IgD-negative memory B cell (primary cell): ENCODE measurements around the gene PTPN9. TPM values are rescaled to one million over a fixed set of nuclear protein-coding genes. Genes with fewer than 3 reads are reported as not detected.
"Not testable (repeated sequence)": the region's sequence is repeated elsewhere in the genome, so short reads cannot be mapped to it uniquely, and the experiment has no call there.

Experiments
- H3K27ac Mint-ChIP-seq, 3 donors: one replicate each; pipeline ENCODE4 v1.8.0; 2020 to 2022; ENCODE audit warnings: mild to moderate bottlenecking in 3 of 3, mixed read lengths in 3 of 3, moderate library complexity in 1 of 3
- H3K27me3 Mint-ChIP-seq: one replicate; pipeline ENCODE4 v1.8.0; 2021; ENCODE audit warnings: mixed read lengths
- H3K36me3 Mint-ChIP-seq: one replicate; pipeline ENCODE4 v1.8.0; 2020; ENCODE audit warnings: mild to moderate bottlenecking, mixed read lengths
- H3K4me1 Mint-ChIP-seq, 3 donors: one replicate each; pipeline ENCODE4 v1.8.0; 2020 to 2022; ENCODE audit warnings: mixed read lengths in 3 of 3, mild to moderate bottlenecking in 1 of 3
- H3K4me3 Mint-ChIP-seq, 4 donors: one replicate each; pipeline ENCODE4 v1.8.0; 2020 to 2022; ENCODE audit warnings: mild to moderate bottlenecking in 4 of 4, mixed read lengths in 4 of 4, moderate library complexity in 3 of 4
- H3K9me3 Mint-ChIP-seq, 3 donors: one replicate each; pipeline ENCODE4 v1.8.0; 2020 to 2021; ENCODE audit warnings: mixed read lengths in 3 of 3, mild to moderate bottlenecking in 1 of 3
- polyA plus RNA-seq: library from polyadenylated mRNA; unstranded; fragments of 300-500 nt; fragmentation: Illumina TruSeq; gene quantifications from one replicate; pipeline ENCODE4 v1.2.3, GENCODE V29; 2021

The PTPN9 gene
- polyA plus RNA-seq, 1 donor from 2014 or later, result 13.3 TPM

- H3K4me3 Mint-ChIP-seq, result no peak overlapping the region
- H3K36me3 Mint-ChIP-seq, result peaks cover 24% of the 10 kb centered on the region
- H3K4me1 Mint-ChIP-seq, result peaks cover 0 to 2% (median 0%) of the 10 kb centered on the region in 3 donors
- H3K27me3 Mint-ChIP-seq, result no peaks in the 10 kb centered on the region
- no peak overlapping the region for H3K27ac Mint-ChIP-seq
- H3K9me3 Mint-ChIP-seq, result no peaks in the 10 kb centered on the region
Observed at GRCh38 chr15:75523011-75523410, 56.1 kb downstream of the PTPN9 start.

GRCh38 chr15:75517233-75517632, 61.9 kb downstream of the PTPN9 start:
- Mint-ChIP-seq H3K4me3 (no peak overlapping the region), H3K27ac (no peak overlapping the region), H3K9me3 (no peaks in the 10 kb centered on the region), H3K27me3 (no peaks in the 10 kb centered on the region), H3K4me1 (no peaks in the 10 kb centered on the region), H3K36me3 (peaks cover 9% of the 10 kb centered on the region)

GRCh38 chr15:75508840-75509532, 70.1 kb downstream of the PTPN9 start:
- H3K27ac Mint-ChIP-seq, result peak overlapping the region in 2 of 3 donors; percentile 10 to 39
- peaks cover 0 to 2% (median 0%) of the 10 kb centered on the region in 3 donors for H3K4me1 Mint-ChIP-seq
- no peaks in the 10 kb centered on the region for H3K9me3 Mint-ChIP-seq
- H3K4me3 Mint-ChIP-seq, result no peak overlapping the region
- peaks cover 4% of the 10 kb centered on the region for H3K36me3 Mint-ChIP-seq
- H3K27me3 Mint-ChIP-seq, result no peaks in the 10 kb centered on the region

- Mint-ChIP-seq H3K4me3 (no peak overlapping the region), H3K36me3 (peaks cover 7% of the 10 kb centered on the region), H3K27ac (no peak overlapping the region), H3K27me3 (no peaks in the 10 kb centered on the region), H3K4me1 (no peaks in the 10 kb centered on the region), H3K9me3 (no peaks in the 10 kb centered on the region)
Observed at GRCh38 chr15:75502360-75502759, 76.8 kb downstream of the PTPN9 start.

DNA sequence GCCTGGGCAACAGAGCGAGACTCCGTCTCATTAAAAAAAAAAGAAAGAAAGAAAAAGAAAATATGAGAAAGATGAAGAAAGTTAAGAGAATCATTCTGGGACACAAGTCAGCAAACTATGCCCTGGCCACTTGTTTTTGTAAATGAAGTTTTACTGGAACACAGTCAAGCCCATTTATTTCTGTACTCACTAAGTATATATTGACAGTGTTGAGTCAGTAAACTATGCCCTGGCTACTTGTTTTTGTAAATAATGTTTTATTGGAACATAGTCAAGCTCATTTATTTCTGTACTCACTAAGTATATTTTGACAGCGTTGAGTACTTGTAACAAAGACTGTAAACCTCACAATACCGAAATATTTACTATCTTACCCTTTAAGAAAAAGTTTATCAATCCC, 85.4 kb downstream of the PTPN9 start:
- H3K36me3 Mint-ChIP-seq, result peaks cover 5% of the 10 kb centered on the region
- no peak overlapping the region for H3K27ac Mint-ChIP-seq
- H3K9me3 Mint-ChIP-seq, result no peaks in the 10 kb centered on the region
- peaks cover 0 to 1% (median 0%) of the 10 kb centered on the region in 3 donors for H3K4me1 Mint-ChIP-seq
- no peaks in the 10 kb centered on the region for H3K27me3 Mint-ChIP-seq
- no peak overlapping the region for H3K4me3 Mint-ChIP-seq

DNA sequence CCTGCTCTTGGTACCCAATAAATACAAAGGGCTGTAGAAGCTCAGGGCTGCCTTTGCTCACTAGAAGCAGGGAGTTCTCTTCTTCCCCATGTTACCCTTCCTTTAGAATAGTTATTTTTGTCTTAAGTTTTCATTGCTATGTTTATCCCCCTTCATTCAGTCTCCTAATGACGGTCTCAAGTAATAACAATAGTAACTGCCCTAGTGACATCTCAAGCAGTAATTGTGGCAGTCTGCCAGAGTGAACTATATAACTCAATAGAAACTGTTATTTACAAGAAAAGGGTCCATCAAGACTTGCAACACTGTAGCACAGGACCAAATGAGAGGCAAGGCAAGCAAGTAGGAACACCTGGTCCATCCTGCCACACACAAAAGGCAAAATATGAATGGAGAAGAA, 95.2 kb downstream of the PTPN9 start:
- no peak overlapping the region for H3K27ac Mint-ChIP-seq

GRCh38 chr15:75483556-75483955, 95.6 kb downstream of the PTPN9 start:
- not testable (repeated sequence) for H3K27me3 Mint-ChIP-seq, H3K27ac Mint-ChIP-seq, H3K9me3 Mint-ChIP-seq, H3K36me3 Mint-ChIP-seq, H3K4me3 Mint-ChIP-seq, H3K4me1 Mint-ChIP-seq

More for the DNA sequence above, 95.2 kb downstream of the PTPN9 start:
- Mint-ChIP-seq H3K9me3 (no peaks in the 10 kb centered on the region), H3K36me3 (peaks cover 8% of the 10 kb centered on the region), H3K27me3 (no peaks in the 10 kb centered on the region), H3K4me3 (no peak overlapping the region), H3K4me1 (peaks cover 0 to 1% (median 0%) of the 10 kb centered on the region in 3 donors)

- H3K9me3 Mint-ChIP-seq, result no peaks in the 10 kb centered on the region
- H3K36me3 Mint-ChIP-seq, result peaks cover 8% of the 10 kb centered on the region
- H3K27ac Mint-ChIP-seq, result no peak overlapping the region
- H3K27me3 Mint-ChIP-seq, result no peaks in the 10 kb centered on the region
- peaks cover 0 to 1% (median 0%) of the 10 kb centered on the region in 3 donors for H3K4me1 Mint-ChIP-seq
- H3K4me3 Mint-ChIP-seq, result no peak overlapping the region
Observed at GRCh38 chr15:75483106-75483505, 96.0 kb downstream of the PTPN9 start.

DNA sequence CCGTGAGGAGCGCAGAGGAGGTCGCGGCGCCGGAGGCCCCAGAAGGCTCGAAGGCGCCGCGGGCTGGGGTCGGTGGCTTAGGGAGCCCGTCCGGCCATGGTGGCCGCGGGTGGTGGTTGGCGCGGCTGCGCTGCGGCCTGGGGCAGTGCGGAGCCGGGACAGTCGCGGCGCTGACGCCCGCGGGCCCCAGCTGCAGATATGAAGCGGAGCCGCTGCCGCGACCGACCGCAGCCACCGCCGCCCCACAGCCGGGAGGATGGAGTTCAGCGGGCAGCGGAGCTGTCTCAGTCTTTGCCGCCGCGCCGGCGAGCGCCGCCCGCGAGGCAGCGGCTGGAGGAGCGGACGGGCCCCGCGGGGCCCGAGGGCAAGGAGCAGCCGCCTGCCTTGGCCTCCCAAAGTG, 98.7 kb downstream of the PTPN9 start:
- H3K27ac Mint-ChIP-seq, H3K4me1 Mint-ChIP-seq, H3K36me3 Mint-ChIP-seq, H3K27me3 Mint-ChIP-seq, H3K9me3 Mint-ChIP-seq: not testable (repeated sequence)
- peak overlapping the region in 1 of 4 donors; percentile 52 for H3K4me3 Mint-ChIP-seq

GRCh38 chr15:75479670-75480069, 99.4 kb downstream of the PTPN9 start:
- no peaks in the 10 kb centered on the region for H3K9me3 Mint-ChIP-seq
- H3K27me3 Mint-ChIP-seq, result no peaks in the 10 kb centered on the region
- H3K36me3 Mint-ChIP-seq, result peaks cover 2% of the 10 kb centered on the region
- no peak overlapping the region for H3K27ac Mint-ChIP-seq
- H3K4me1 Mint-ChIP-seq, result peaks cover 0 to 1% (median 0%) of the 10 kb centered on the region in 3 donors
- no peak overlapping the region for H3K4me3 Mint-ChIP-seq

DNA sequence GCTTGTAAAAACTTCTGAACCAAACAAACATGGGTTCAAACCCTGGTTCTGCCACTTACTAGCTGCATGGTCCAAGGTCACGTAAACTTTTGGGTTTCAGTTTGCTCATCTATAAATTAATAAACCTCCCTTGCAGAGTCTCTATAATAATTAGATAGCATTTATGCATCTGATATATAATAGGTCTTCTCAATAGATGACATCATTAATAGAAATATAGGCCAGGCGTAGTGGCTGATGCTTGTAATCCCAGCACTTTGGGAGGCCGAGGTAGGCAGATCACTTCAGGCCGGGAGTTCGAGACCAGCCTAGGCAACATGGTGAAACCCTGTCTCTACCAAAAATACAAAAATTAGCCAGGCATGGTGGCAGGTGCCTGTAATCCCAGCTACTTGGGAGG, 102.0 kb downstream of the PTPN9 start:
- not testable (repeated sequence) for H3K4me1 Mint-ChIP-seq, H3K27ac Mint-ChIP-seq, H3K27me3 Mint-ChIP-seq, H3K9me3 Mint-ChIP-seq, H3K36me3 Mint-ChIP-seq, H3K4me3 Mint-ChIP-seq

- H3K4me3 Mint-ChIP-seq, result no peak overlapping the region
- H3K4me1 Mint-ChIP-seq, result peaks cover 0 to 4% (median 0%) of the 10 kb centered on the region in 3 donors
- H3K36me3 Mint-ChIP-seq, result peaks cover 9% of the 10 kb centered on the region
- H3K27me3 Mint-ChIP-seq, result no peaks in the 10 kb centered on the region
- peak overlapping the region in 1 of 3 donors; percentile 59 for H3K27ac Mint-ChIP-seq
- no peaks in the 10 kb centered on the region for H3K9me3 Mint-ChIP-seq
Observed at GRCh38 chr15:75468913-75469598, 110.1 kb downstream of the PTPN9 start.

- H3K9me3 Mint-ChIP-seq, result no peaks in the 10 kb centered on the region
- H3K27ac Mint-ChIP-seq, result peak overlapping the region in 1 of 3 donors; percentile 29
- peak overlapping the region in 1 of 4 donors; percentile 49 for H3K4me3 Mint-ChIP-seq
- no peaks in the 10 kb centered on the region for H3K36me3 Mint-ChIP-seq
- no peaks in the 10 kb centered on the region for H3K27me3 Mint-ChIP-seq
- peaks cover 4 to 9% (median 5%) of the 10 kb centered on the region in 3 donors for H3K4me1 Mint-ChIP-seq
Observed at GRCh38 chr15:75460646-75461045, 118.5 kb downstream of the PTPN9 start.

GRCh38 chr15:75459581-75459980, 119.5 kb downstream of the PTPN9 start:
- Mint-ChIP-seq H3K27me3 (no peaks in the 10 kb centered on the region), H3K36me3 (no peaks in the 10 kb centered on the region), H3K4me3 (peak overlapping the region in 1 of 4 donors; percentile 86), H3K9me3 (no peaks in the 10 kb centered on the region), H3K27ac (peak overlapping the region in 1 of 3 donors; percentile 68), H3K4me1 (peaks cover 4 to 9% (median 5%) of the 10 kb centered on the region in 3 donors)

- Mint-ChIP-seq H3K4me1 (peaks cover 7 to 18% (median 14%) of the 10 kb centered on the region in 3 donors), H3K4me3 (peak overlapping the region; percentile 25 to 95 (median 92)), H3K27me3 (no peaks in the 10 kb centered on the region), H3K9me3 (no peaks in the 10 kb centered on the region), H3K36me3 (no peaks in the 10 kb centered on the region), H3K27ac (peak overlapping the region in 1 of 3 donors; percentile 95)
Observed at GRCh38 chr15:75456710-75457109, 122.4 kb downstream of the PTPN9 start.
